ENCODE data around the gene OPN1MW.
"Not testable (repeated sequence)": the region's sequence is repeated elsewhere in the genome, so short reads cannot be mapped to it uniquely, and the experiment has no call there.

Gene OPN1MW

GRCh38 chrX:154211499-154211898 is 29.1 kb downstream of the OPN1MW start:
- DNase-seq, result not testable (repeated sequence)

GRCh38 chrX:154219456-154219855 is 37.1 kb downstream of the OPN1MW start, which contains the start of gene OPN1MW2:
Gene OPN1MW2, plus strand, starts transcription at chrX:154219756. Its CDS starts 60 bp downstream, at chrX:154219816.
- DNase-seq, result not testable (repeated sequence)

GRCh38 chrX:154225292-154225691 is 42.9 kb downstream of the OPN1MW start:
- not testable (repeated sequence) for DNase-seq

- DNase-seq, result not testable (repeated sequence)
Observed at GRCh38 chrX:154226706-154227105, 44.3 kb downstream of the OPN1MW start.

DNA sequence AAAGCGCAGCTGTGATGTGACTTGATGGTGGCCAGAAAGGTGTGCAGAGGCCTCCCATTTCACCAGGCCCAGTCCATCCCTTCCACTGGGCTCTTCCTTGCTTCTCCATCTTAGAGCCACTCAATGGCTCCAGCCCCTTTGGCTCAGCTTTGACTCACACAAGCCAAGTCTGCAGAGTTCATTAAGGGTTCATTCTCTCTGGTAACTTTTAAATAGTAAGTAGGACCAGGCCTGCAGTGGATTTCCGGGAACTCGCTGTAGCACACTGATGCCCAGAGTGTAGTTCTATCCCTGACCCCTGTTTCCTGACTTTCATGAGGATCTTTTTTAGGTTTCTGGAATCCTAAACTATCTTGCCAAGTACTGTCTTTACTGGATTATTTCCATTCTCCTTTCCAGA is 49.0 kb downstream of the OPN1MW start:
- DNase-seq, result not testable (repeated sequence)

DNA sequence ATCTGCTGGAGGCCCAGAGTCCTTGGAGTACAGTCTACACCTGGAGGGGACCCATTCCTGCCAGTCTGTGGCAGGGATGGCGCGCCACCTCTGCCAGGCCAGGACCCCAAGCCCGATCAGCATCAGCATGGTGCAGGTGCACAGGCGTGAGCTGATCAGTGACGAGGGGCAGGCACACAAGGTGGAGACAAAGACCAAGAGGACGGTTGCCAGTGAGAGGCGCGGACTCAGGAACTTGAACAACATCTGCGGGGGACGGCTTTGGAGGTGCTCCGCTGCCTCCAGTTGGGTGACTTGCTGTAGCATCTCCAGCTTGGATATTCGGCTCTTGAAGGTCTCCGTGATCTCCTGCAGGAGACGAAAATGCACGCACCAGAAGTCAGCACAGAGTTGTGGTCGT is 51.2 kb downstream of the OPN1MW start:
- DNase-seq, result not testable (repeated sequence)

DNA sequence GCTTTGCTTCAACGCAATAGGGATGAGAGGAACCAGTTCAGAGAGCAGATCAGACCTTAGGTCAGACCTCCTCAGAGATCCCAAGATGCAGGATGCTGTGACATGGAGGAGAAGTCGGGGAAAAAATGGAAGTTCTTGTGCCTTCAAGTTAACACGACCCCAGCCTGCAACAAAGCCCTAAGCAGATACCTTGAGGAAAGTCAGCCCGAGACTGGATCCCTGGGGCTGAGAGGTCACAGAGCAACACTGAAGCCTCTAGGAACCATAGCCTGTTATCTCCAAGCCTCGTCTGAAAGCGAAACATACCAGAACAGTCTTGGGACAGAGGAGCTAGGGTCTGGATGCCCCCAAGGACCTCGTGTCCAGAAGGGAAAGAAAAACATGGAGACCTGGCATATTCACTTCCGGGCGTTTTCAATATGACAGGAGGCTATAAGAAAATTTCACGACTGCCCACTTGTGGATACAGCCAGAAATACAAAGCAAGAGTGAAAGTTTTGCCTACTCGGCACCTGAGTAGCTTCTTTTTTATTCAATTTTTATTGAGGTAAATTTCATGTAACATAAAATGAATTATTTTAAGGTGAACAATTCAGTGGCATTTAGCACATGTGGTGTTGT is 56.7 kb downstream of the OPN1MW start:
- not testable (repeated sequence) for DNase-seq

GRCh38 chrX:154239982-154240503 is 57.6 kb downstream of the OPN1MW start:
- not testable (repeated sequence) for DNase-seq
